ENCODE measurements around the gene PTPN23. TPM values are rescaled to one million over a fixed set of nuclear protein-coding genes. Genes with fewer than 3 reads are reported as not detected.
A peak's percentile ranks its signal among the peaks of the same experiment; 100 is the strongest.

Gene PTPN23
- total and polyA plus RNA-seq, 9 of the 15 experiments (the other 6 are each of a cell fraction or from before 2014, with no cell fraction given): 0.41 to 58.7 (median 7.2) TPM

GRCh38 chr3:47421741-47422649 lies 41.2 kb downstream of the PTPN23 start (continued):
- TF ChIP-seq ZMIZ1 (IDR thresholded peaks at IDR 0.05; ENCODE audit: low read depth in 2 of 2, low read length in 2 of 2) (no peak), TRIM24 (IDR thresholded peaks at IDR 0.05) (no peak), MTA1 (IDR thresholded peaks at IDR 0.05; ENCODE audit: borderline replicate concordance) (no peak), ZNF133 (CRISPR knock-in tag; IDR thresholded peaks at IDR 0.05) (no peak), TEAD4 (IDR thresholded peaks at IDR 0.05; ENCODE audit: low read length) (no peak), TEAD4 (CRISPR knock-in tag; IDR thresholded peaks at IDR 0.05; ENCODE audit: borderline replicate concordance) (no peak; the same call in 1 of the 2 replicates), FOS (IDR thresholded peaks at IDR 0.05; ENCODE audit: extremely low read depth, insufficient read length) (no peak), TBP (optimal IDR thresholded peaks at IDR 0.05; ENCODE audit: low read depth, low read length) (no peak), MTA3 (IDR thresholded peaks at IDR 0.05; ENCODE audit: borderline replicate concordance) (no peak), MED1 (CRISPR knock-in tag; IDR thresholded peaks at IDR 0.05; ENCODE audit: borderline replicate concordance) (no peak), KLF1 (tag; IDR thresholded peaks at IDR 0.05) (no peak), RBM22 (IDR thresholded peaks at IDR 0.05; ENCODE audit: low read depth, low read length, poor library complexity, severe bottlenecking) (peak; percentile 30), BRF1 (IDR thresholded peaks at IDR 0.05; ENCODE audit: borderline replicate concordance, extremely low read depth, insufficient read length) (no peak), ZBTB40 (IDR thresholded peaks at IDR 0.05) (no peak), ZBTB40 (CRISPR knock-in tag; IDR thresholded peaks at IDR 0.05) (no peak), HDAC2 (IDR thresholded peaks at IDR 0.05) (no peak), NFATC3 (IDR thresholded peaks at IDR 0.05) (no peak)
